Fibroblast of skin of right biceps (primary cell): ENCODE results near the gene SEZ6L.

Experiments
- DNase-seq: peaks from one replicate; pipeline ENCODE4 v3.0.0-alpha.2; 2013

SEZ6L gene

DNA sequence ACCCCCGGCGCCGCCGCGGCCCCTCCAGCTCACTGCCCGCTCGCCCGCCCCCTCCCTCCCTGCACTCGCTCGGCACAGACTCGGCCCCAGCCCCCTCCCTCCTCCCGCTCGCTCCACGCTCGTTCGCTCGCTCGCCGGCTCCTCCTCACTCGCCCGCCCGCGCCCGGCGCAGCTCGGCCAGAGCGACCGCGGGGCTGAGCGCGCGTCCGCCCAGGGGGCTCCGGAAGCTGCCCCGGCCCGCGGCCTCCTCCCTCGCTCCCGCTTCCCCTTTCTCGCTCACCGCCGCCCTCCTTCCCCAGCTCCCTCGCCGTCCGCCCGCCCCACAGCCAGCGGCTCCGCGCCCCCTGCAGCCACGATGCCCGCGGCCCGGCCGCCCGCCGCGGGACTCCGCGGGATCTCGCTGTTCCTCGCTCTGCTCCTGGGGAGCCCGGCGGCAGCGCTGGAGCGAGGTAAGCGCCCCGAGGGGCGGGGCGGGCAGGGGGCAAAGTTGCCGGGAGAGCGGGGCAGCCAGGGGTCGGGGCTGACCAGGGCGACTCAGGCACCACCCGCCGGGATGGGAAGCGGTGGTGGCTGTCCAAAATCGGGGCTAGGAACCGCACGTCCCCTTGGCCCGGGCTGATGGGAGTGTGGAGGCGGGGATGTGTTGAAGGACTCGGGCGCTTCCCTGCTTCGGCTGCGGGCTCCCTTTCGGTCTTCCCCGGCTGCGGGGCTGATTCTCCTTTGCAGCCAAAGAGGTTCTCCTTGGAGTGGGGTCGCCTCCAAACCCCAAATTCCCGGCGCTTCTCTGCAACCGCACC, at the start of gene SEZ6L:
Gene SEZ6L (plus strand): TSS at position 148 of the 797 bp plus-strand sequence. CDS start 208 bp downstream, at position 356.
- no peak for DNase-seq

GRCh38 chr22:26122920-26123468, 46.3 kb upstream of the SEZ6L start:
- DNase-seq, result no peak

DNA sequence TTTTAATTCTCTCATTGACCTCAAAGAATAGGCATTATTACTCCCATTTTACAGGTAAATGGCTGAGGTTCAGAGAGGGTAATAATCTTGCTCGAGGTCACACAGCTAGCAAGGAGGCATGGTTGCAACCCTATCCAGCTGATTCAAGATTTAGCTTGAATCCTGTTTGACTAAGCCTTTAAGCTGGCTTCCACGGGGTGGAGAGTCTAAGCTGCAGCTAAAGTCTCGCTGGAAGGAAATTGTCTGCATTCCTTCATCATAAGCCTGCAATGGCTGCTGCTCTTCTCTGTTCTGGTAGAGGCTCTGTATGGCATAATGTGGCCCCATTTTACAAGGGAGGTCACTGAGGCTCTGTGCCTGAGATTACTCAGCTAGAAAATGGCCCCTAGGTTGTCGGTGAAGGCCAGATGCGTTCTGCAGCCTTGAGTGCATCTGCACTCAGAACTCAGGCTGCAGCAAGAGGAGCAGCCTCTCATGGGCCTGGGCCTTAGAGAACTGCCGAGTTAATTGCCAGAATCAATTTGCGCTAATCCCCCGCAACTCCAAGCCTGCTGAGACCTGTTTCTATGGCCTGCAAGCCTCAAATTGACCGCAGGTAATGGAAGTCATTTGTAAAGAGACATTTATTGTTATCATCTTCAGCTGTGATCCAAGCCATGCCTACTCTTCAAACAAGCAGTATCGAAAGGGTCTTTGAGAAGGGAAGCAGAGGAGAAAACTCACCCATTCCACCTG, 44.1 kb upstream of the SEZ6L start:
- DNase-seq, result no peak

DNA sequence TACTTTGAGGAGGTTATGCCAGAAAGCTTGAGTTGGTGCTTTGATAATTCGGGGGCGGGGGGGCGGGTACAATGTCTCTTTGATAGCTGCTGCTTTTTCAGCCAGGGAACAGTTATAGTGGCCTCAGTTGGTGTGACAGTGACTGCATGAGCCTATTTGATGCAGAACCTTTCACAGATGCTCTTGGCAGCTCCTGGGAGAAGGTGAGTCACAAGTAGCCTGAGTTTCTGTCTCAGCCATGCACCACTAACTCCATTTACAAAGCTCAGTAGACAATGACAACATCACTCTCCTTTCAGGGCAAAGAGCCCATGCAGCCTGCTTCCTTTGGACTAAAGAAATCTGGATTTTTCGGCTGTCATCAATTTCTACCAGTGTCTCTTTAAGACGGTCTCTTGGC, 42.1 kb upstream of the SEZ6L start:
- DNase-seq, result no peak

DNA sequence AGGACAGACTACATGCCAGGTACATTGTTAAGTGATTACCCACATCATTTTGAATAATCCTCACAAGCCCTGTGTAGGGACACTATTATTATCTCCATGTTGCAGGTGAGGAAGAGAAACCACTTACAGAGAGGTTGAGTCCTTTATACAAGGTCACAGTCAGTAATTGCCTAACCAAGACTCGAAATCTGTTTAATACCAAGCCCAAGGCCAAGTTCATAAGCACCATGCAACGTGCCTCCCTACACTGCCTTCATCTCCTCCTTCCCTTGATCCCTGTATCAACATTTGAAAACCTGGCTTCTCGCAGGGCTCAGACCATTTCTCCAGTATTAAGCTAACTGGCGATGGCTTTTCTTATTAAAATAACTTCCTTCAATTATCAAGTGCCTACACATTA, 41.7 kb upstream of the SEZ6L start:
- no peak for DNase-seq

- DNase-seq, result no peak
Observed at GRCh38 chr22:26131589-26132154, 37.6 kb upstream of the SEZ6L start.

GRCh38 chr22:26134654-26135330, 34.5 kb upstream of the SEZ6L start:
- DNase-seq, result no peak

- no peak for DNase-seq
Observed at GRCh38 chr22:26135806-26136205, 33.5 kb upstream of the SEZ6L start.

- no peak for DNase-seq
Observed at GRCh38 chr22:26139310-26139709, 30.0 kb upstream of the SEZ6L start.

- DNase-seq, result no peak
Observed at GRCh38 chr22:26141831-26142230, 27.4 kb upstream of the SEZ6L start.

- no peak for DNase-seq
Observed at GRCh38 chr22:26143806-26144325, 25.4 kb upstream of the SEZ6L start.

DNA sequence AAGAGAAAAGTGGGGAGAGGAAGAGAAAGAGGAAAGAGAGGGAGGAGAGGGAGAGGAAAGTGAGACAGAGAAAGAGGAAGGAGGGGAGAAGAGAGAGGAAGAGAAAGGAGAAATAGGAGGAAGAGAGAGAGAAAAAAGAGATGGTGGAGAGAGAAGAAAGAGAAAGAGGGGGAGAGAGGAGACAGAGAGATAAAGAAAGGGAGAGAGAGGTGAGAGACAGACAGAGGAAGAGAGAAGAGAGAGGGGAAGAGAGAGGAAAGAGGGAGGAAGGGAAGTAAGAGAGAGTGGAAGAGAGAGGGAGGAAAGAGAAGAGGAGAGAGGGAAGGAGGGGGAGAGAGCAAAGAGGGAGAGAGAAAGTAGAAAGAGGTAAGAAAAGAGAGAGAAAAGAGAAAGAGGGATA, 9.4 kb upstream of the SEZ6L start:
- no peak for DNase-seq

- DNase-seq, result no peak
Observed at GRCh38 chr22:26161746-26162145, 7.5 kb upstream of the SEZ6L start.

DNA sequence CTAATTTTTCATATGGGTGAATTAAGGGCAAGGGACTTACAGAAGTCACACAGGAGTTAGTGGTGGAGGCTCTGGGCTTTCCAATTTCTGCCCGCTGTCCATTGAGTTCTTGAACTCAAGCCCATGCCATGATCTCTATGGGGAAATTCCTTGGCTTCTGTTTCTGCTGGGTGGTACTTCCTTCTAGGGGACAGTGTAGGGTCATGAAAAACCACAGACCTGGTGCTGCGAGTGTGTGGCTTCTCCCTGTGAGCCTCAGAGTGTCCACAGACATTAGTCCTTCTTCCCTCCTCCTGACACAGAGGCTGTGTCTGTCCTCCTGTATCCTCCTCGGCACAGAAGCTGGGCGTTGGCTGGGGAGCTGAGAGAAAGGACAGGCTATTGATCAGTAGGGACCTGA, 6.3 kb upstream of the SEZ6L start:
- DNase-seq, result no peak

DNA sequence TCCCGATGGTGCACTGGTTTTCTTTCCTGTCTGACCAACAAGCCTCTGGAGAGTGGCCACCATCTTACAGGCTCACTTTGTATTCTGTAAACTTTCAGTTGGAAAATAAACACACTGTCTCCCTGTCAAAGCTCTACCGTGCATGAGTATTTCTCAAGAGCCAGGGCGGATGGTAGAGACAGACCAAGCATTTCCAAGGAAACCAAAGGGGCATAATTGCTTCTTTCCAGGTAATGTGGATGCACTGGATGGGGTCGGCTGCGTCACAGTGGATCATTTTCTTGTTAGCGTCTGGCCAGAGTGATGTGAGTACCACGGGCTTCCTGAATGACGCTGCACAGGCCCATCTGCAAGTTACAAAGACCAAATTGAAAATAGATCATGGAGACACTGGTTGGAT, 5.1 kb upstream of the SEZ6L start:
- no peak for DNase-seq

GRCh38 chr22:26168330-26168851, 871 bp upstream of the SEZ6L start:
- no peak for DNase-seq

- DNase-seq, result no peak
Observed at GRCh38 chr22:26168939-26169314, 335 bp upstream of the SEZ6L start.

- no peak for DNase-seq
Observed at GRCh38 chr22:26170112-26170492, 840 bp downstream of the SEZ6L start.

DNA sequence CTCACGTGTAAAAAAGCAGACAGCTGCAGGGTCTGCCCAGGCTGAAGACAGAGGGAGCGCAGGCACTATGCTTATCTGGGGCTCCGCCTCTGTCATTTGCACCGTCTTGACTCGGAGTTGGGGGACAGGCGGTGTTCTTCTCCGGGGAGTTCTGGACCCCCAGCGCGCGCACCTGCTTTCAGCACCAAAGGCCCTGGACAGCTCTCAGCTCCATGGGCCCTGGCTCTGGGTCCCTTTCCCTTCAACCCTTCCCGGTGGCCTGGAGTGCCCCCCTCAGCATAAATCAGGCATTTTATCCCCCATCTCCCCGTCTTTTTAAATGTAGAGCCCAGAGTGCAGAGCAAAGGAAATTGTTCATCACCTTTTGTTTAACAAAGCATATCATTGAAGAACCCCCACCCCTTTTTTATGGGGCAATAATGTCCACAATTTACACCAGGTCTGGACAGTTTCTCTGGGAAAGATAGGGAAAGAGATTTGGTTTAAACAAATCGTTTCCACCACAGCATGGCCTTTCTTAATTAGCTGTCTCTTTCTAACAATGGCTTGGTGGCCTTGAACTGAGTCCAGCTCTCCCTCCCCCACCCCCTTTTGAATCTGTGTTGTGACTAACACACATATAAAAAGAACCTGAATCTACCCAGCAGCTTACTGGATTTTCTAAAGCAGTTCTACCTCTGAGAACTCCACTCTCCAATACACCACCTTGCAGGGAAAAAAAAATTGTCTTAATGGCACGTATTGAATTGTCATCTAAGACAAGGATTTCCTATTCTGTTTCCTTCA, 1.7 kb downstream of the SEZ6L start:
- peak; percentile 3 for DNase-seq

DNA sequence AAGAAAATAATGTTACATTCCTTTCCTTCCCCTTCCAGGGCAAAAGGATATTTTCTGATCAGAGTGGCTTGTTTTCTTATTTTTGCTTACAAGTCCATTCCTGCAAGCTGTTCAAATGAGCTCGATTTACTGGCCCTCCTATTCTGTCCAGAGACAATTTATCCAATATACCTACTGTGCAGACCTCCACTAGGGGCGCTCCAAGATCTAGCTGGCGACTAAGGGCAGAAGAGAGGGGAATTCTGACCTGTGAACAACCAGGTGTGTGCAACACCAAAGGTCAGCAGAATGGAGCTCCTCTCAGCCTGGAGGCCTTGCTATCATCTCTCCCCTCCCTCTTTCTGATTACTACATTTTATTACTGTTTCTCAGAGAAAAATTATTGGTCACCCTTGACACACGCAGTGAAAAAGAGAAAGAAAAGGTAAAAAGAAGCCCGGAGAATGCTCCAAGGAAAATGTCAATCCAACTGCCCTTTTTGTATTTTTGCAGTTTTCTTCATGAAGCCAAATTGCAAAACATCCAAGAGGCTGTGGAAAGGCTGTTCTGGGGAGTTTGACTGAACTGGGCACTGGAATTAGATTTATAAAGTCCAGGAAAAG, 3.2 kb downstream of the SEZ6L start:
- no peak for DNase-seq

DNA sequence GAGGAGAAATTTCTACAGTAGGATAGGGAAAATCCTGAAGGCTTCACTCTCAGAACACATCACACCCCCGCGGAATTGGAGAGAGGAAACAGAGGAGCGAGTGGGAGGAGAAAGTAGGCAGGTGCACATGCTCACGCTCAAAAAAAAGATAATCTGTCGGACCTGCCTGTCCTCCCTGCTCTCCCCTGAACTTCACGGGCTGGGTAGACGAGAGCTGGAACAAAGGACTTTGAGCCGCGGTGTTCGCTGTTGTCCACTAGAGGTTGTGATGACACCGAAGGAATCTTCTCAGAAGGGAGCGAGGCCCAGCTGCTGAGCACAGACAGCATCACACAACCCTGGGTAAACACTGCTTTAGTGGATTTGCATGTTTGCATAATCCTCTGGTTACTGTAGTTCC, 5.0 kb downstream of the SEZ6L start:
- no peak for DNase-seq

DNA sequence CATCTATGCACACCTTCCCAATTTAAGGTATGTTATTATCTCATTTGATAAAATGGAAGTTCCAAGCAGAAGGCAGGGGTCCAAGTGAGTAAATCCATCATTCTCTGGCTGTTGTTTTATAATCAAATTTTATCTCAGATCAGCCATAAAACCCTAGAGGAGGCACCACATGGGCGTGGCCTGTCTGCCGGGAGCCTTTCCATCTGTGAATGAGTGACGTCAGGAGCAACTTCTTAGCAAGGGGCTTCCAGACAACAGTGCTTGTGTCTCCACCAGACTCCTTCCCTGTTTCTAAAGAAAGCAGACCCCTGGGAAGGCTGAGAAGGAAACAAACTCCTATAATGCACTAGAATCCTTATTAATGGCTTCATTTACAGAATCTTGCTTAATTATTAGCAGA, 13.5 kb downstream of the SEZ6L start:
- DNase-seq, result no peak
